Activated CD4-positive, alpha-beta T cell treated with anti-CD3 and anti-CD28 coated beads, Interleukin-2, Interleukin-6, amounts not matched to agents 100 ng/mL and 50 ng/mL, durations not matched to agents 16 hours and 8 hours (primary cell): ENCODE data around the gene TMEM130.

ENCODE experiments used
- DNase-seq: peaks from one replicate; pipeline ENCODE4 v3.0.0-alpha.2; 2020

The TMEM130 gene, protein sequence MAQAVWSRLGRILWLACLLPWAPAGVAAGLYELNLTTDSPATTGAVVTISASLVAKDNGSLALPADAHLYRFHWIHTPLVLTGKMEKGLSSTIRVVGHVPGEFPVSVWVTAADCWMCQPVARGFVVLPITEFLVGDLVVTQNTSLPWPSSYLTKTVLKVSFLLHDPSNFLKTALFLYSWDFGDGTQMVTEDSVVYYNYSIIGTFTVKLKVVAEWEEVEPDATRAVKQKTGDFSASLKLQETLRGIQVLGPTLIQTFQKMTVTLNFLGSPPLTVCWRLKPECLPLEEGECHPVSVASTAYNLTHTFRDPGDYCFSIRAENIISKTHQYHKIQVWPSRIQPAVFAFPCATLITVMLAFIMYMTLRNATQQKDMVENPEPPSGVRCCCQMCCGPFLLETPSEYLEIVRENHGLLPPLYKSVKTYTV

DNA sequence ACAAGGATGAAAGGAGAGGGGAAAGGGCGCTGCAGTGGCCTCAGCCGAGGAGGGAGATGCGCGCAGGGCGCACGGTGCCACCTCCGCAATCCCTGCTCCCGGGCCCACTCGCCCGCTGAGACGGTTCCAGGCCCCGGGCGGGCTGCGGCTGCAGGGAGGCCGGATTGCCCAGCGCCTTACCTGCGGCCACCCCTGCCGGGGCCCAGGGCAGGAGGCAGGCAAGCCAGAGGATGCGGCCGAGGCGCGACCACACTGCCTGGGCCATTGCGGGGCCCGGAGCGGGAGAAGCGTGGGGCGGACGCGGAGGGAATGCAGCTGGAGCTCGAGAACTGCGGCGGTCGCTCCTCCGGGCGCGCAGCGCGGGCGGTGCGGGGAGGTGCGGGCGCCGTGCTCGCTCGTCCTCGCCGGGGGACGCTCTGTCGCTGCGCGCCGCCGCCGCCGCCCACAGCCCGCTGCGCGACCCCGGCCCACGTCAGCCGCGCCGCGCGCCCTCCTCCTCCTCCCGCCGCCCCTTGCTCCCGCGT lies at the start of gene TMEM130:
Gene TMEM130 (minus strand): TSS at position 418 of the 524 bp plus-strand sequence. CDS start 153 bp downstream, at position 265.
- DNase-seq, result no peak

DNA sequence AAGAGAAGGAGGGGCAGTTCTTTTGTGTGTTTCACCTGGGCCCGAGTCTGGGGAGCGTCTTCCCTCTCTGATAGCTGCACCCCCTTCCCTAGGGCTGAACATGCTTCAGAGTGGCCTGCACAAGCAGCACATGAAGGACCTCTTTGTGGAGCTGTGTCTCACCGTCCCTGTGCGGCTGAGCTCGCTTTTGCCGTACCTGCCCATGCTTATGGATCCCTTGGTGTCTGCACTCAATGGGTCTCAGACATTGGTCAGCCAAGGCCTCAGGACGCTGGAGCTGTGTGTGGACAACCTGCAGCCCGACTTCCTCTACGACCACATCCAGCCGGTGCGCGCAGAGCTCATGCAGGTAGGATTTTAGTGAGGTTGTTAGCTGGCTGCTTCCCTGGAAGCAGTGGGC lies 47.5 kb upstream of the TMEM130 start:
- DNase-seq, result no peak

DNA sequence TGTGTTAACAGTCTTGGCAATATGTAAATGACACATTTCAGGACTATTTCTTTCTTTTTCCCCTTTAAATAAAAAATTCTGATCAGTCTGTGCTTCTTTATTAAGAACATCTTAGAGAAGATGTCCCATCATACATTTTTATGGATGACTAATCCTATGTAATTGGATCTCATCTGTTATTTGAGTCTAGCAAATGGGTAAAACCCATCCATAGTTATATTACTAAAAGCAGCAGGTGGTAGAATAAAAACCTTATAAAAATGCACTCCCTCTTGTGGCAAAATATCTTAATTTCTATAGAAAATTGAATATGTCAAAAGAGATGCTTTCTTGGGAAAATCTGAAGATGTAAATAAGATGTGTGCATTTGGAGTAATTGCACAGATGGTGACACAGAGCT lies 43.8 kb upstream of the TMEM130 start:
- no peak for DNase-seq

DNA sequence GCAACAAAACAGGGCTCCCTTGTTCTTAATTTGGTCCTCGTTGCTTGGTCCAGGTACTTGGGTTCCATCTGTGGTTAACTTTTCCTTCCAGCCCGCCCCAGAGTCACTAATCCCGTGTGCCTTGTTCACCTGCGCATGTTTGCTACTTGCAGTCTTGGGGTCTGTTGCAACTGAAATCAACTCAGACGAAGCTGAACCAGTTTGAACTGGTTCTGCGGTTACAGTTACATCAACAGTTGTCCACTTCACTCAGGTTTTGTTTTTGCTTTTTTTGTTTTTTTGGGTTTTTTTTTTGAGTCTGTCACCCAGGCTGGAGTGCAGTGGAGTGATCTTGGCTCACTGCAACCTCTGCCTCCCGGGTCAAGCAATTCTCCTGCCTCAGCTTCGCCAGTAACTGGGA lies 43.2 kb upstream of the TMEM130 start:
- DNase-seq, result no peak

DNA sequence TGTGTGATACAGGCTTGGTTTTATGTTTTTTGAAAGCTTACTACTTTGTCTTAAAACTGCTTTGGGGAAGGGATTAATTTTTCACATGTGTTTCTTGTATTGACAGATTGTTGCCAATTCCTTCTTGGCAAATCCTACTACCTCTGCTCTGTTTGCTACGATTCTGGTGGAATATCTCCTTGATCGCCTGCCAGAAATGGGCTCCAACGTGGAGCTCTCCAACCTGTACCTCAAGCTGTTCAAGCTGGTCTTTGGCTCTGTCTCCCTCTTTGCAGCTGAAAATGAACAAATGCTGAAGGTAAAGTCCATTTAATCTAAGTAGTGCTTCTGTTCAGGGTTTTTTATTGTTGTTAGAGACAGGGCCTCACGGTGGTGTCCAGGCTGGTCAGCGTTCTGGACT lies 42.1 kb upstream of the TMEM130 start:
- DNase-seq, result no peak

DNA sequence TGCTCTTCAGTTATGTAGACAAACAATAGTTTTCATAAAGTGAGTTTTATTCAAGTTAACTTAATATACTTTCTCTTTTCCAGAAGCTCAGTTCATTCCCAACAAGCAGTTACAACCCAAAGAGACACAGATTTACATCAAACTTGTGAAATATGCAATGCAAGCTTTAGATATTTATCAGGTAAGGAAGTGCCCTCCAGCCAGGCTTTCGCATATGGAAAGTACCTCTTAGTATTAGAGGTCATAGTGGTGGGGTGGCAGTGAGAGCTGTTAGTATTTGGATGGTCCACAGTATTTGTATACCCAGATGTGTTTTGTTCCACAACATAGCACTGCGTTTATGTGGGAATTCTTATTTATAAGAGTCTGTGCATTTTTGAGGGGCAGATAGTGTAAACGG lies 40.6 kb upstream of the TMEM130 start:
- DNase-seq, result no peak

DNA sequence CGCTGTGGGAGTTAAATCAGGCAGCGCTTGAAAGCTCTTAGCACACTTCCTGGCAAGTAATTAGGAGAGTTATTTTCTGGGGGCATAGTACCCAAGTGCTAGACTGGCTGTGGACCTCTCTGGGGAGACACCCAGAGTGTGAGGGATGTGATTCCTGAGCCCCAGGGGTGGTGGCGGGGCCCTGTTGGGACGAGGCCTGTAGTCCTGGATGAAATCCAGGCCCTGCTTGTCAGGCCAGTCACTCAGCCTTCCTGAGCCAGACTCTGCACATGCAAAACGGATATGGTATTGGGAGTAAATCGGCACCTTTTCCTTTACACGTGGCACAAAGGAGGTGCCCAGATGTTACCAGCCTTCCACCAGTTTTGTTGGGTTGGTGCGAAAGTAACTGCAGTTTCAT lies 39.7 kb upstream of the TMEM130 start:
- DNase-seq, result no peak

DNA sequence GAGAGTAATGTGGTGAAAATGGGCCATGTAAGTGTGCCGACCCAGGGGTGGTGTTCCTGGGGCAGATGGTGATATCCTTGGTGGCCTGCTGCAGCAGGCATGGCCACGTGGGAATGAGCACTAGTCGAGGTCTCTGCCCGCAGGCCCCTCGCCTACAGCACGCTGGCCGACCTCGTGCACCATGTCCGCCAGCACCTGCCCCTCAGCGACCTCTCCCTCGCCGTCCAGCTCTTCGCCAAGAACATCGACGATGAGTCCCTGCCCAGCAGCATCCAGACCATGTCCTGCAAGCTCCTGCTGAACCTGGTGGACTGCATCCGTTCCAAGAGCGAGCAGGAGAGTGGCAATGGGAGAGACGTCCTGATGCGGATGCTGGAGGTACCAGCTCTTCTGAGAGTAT lies 38.8 kb upstream of the TMEM130 start:
- no peak for DNase-seq

DNA sequence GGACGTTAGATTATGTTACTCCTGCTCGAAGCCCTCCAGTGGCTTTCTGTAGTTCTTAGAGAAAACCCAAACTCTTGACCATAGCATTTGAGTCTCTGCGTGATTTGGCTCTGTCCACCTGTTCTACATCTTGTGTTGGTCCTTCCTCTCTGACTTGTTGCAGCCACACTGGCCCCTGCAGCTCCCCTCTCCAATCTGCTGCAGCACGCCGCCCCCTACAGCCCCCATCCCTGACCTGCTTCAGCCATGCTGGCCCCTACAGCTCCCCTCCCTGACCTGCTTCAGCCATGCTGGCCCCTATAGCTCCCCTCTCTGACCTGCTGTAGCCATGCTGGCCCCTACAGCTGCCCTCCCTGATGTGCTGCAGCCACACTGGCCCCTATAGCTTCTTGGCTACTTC lies 37.8 kb upstream of the TMEM130 start:
- DNase-seq, result no peak

DNA sequence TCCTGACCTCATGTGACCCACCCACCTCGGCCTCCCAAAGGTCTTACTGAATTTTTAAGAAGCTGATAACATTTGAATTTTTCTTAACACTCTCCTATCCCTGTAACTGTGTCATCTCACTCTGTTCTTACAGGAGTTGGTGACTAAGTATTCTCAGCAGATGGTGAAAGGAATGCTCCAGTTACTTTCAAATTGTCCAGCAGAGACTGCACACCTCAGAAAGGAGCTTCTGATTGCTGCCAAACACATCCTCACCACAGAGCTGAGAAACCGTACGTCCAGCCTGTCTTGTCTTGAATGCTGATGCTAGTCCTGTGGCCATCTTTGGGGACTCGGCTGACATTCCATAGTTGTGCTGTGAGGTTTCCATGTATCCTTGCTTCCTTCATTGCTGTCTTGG lies 33.4 kb upstream of the TMEM130 start:
- no peak for DNase-seq

DNA sequence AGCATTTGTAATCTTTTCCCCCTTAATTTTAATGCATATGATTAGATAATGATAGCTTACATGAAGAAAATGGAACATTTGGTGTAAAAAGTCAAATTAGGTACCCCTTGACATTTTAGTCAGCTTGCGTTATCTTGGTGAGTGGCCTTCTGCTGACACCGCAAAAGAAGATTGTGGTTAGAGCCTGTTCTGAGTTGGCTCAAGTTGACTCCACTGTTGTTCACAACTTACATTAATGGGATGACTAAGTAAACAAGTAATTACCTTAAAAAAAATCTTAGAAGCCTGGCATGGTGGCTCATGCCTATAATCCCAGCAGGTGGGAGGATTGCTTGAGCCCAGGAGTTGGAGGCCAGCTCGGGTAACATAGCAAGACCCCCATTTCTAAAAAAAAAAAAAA lies 32.7 kb upstream of the TMEM130 start:
- no peak for DNase-seq

DNA sequence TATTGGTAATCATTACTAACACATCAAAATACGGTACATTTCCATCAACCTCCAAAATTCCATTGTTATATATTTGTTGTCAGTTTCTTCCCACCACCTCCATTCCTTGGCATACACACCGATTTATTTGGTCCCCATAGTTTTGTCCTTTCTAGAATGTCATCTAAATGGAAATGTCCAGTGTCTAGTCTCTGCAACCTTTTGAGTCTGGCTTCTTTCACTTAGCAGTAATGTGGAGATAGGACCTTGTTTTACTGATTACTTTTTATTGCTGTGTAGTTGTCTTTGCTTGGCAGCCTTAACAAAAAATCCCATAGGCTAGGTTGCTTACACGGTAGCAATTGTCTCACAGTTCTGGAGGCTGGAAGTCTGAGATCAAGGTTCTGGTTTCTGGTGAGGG lies 31.0 kb upstream of the TMEM130 start:
- DNase-seq, result no peak

DNA sequence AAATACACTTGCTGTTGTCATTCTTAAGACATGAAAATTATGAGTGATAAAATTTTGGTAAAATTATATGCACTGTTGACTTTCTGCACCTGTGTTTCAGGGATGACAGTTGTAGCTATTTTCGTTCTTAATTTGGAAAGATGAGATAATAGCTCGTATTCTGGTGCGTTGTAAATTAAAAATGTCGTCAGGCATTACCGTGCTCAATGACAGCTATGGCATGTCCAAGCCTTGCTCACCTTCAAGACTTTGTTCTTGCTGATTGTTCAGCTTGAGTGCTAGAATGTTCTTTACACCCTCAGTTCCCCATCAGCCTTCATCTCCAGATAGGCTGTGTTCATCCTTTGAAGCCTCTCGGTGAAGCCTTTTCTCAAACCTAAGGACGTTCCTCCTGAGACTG lies 30.0 kb upstream of the TMEM130 start:
- DNase-seq, result no peak

DNA sequence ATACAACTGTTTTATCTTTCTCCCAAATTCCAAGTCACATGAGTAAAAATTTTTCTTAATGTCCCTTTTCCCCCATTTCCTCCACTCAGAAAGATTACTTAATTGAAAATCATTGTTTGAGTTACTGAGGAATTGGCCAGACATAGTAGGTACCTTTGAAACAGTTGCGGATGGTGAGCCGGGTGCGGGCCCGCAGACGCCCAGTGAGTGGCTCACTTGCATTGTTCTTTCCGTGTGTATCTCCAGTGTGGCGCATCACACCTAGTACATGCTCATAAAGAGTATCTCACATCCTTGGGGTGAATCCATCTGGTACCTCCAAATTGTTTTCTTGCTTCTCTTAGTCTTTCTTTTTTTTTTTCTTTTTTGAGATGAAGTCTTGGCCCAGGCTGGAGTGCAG lies 22.8 kb upstream of the TMEM130 start:
- DNase-seq, result no peak

DNA sequence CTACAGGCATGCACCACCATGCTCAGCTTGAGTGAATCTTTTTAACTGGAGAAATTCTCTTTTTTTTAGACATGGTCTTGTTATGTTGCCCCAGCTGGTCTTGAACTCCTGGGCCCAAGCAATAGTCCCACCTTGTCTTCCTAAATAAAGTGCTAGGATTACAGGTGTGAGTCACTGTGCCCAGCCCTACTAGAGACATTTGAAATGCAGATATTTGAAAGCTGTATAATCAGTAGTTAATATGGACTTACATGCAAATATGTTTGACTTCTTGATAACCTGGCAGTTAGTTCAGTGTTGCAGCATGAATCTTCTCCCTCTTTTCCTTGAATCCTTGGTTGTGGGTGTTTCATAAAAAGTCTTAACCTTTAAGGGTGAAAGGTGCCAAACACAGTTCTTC lies 17.2 kb upstream of the TMEM130 start:
- DNase-seq, result no peak

DNA sequence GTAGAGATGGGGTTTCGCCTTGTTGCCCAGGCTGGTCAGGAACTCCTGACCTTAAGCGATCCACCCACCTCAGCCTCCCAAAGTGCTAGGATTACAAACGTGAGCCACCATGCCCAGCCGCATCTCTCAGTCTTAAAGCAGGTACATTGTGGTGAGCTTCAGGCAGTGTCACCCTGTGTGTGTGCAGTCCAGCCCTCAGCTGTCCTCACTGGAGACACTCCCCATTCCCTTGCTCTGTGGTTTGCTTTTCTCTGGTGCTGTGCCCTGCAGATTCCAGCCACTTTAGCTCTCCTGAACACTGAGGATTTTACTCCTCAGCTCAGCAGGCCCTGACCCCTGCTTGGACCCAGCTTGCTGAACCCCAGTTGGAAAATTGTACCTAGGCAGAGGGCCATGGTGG lies 14.6 kb upstream of the TMEM130 start:
- no peak for DNase-seq

DNA sequence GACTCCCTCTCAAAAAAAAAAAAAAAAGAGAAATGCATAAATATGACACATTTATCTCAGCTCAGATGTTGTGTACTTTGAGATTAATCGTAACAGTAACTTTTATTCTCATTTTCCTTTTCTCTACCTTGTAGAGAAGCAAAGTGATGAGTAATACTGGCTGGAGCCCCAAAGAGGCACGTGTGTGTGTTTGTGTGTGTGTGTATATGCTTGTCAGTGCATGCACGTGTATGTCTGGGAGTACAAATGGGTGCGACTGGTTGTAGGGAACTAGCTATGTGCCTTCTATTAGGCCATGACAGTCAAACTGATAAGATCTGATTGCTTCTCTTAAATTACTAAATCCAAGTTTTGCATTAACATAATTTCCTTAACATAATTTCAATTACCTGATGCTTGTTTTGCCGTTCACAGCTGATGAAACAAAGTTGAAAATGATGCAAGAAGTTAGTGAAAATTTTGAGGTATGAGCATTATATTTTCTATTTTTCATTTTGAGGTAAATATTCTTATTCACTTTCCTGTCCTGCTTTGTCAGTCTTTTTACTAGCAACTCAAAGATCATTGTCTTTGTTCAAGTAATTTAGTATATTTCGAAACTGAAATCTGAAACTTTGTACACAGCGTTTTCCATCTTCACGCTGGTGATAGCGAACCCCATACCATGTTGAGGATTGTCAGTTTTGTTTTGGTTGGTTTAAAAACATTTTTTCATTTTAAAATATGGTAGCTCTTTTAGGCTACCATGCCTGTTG lies 11.9 kb upstream of the TMEM130 start:
- peak; percentile 36 for DNase-seq

DNA sequence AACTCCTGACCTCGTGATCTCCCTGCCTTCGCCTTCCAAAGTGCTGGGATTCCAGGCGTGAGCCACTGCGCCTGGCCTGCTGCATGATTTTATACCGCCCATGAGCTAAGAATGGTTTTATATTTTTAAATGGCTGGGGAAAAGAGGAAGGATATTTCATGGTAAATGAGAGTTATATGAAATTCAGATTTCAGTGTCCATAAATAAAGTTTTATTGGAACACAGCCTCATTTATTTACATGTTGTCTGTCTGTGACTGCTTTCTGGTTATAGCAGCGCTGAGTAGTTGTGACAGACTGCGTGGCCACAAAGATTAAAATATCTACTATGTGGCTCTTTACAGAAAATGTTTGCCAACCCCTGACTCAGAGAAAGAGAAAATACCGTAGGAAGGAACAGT lies 10.7 kb upstream of the TMEM130 start:
- DNase-seq, result no peak

DNA sequence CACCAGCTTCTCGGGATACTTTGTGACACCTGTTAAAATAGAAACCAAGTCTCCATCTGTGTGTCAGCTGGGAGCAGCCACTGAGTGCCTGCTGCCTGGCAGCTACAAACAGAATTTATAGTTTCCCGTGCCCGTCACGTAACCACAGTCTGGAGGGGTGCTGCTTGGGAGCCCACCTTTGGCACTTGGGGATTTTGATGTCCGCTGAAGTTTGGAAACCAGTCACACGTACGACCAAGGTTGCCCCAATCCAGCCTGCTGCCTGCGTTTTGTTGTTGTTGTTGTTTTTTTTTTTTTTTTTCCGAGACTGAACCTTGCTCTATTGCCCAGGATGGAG lies 10.1 kb upstream of the TMEM130 start:
- DNase-seq, result no peak

DNA sequence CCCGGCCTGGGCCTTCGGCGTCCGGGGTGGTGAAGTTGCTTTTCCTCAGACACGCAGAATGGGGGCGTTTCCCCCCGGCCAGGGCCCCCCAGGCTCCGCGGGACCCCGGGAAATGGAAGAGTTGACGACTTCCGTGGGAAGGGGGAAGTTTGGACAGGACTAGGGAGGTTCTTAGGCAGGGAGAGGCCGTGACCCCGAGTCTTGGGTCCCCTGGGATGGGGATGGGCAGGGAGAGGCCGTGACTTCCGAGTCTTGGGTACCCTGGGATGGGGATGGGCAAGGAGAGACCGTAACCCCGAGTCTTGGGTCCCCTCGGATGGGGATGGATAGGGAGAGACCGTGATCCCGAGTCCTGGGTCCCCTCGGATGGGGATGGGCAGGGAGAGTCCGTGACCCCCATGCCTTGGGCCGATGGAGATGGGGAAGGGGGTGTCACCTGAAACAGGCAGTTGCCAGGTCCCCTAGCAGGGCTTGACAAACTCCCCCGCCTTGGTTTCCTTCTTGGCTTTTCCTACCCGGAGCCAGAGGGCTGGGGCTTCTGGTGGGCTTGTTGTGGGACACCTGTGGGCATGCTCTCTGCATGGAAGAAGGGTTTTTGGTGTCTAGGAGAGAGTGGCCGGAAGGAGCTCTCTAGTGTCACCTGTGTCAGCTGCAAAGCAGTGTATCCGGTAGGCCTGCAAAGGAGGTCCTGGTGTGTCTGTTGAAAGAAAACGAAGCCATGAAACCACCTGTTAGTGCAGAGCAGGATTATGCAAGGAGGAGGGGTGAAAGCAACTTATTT lies 9.6 kb upstream of the TMEM130 start:
- DNase-seq, result peak; percentile 83

DNA sequence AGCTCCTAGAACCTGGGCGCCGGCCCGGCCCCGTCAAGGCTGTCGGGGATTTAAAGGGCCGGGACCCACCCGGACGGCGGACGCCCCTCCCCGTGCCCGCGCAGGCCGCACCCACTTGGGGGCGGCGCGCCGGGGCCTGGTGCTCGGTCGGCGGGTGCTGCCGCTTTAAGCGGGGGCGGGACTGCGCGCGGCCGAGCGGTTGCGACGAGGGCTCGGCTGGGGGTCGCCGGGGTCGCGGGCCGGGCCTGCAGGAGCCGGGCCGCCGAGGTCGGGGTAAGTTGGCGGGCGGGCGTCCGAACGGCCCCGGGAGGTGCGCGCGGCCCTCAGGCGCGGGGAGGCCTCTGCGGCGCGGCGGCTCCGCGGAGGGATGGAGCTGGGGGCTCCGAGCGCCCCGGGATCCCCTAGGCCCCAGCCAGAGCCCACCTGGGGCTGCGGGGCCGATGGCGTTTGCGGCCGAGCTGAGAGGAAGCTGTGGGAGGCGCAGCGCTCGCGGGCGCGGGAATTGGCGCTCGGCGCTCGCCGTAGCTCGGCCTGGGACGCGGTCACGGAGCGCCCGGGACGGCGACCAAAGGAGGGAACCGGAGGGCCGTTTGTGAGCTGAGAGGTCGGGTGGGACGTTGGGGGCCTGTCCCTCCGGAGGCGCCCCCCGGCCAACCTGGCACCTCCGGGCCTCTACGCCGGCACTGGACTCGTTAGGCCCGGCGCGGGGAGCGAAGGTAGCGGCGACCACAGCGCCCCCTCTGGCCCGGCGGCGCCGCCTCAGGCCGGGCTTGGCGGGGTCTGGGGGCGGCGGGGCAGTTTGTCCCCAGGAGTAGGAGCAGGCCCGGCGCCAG lies 8.8 kb upstream of the TMEM130 start, which contains the start of gene TRRAP:
Gene TRRAP (plus strand): TSS at position 168 of the 833 bp plus-strand sequence. CDS start 2,619 bp downstream, outside the sequence.
- DNase-seq, result peak; percentile 79

DNA sequence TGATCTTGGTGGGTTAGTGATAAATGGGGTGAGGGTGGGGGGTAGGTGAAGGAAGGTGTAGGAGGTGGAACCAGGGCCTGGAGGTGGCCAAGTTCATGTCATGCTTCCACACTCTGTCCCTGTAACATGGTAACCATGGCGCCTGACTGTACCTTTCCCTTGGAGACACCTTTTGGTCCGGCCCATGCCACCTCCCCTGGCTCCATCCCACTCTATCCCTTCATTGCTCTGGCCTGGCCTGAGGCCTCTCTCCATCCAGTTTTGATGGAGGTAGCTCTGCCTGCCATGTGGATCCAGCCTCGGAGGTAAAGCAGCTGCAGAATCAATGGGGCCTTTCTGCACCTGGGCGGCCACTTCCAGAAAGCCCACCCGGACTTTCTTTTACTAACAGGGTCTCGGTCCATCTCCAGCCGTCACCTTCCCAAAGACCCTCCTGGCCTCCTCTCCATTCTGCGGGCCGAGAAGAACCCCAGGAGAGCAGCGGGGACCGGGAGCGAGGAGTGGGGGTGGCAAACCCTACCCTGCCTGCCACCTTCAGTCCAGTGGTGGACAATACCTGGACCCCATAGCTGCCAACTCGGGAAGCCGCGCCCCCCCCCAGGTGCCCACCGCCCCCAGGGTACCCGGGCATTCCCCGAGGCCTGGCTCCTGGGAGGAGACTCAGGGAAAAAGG lies 8.0 kb upstream of the TMEM130 start:
- no peak for DNase-seq
